CD14-positive monocyte (primary cell): ENCODE measurements around the gene SLC6A6. TPM values are rescaled to one million over a fixed set of nuclear protein-coding genes. Genes with fewer than 3 reads are reported as not detected.

ENCODE experiments used
- DNase-seq, 3 donors: peaks; one replicate each; pipeline ENCODE4 v3.0.0-alpha.2; 2011 to 2022
- H2AFZ ChIP-seq: 2 replicates; pipeline ENCODE4 v1.6.0; 2012; ENCODE audit warnings: mild to moderate bottlenecking, low read depth, low read length, inconsistent platforms; ENCODE audit not compliant: insufficient read depth, poor library complexity, severe bottlenecking
- H3K27ac ChIP-seq, 2 donors: 1 replicate in 1 of 2; 2 replicates in 1 of 2; pipeline ENCODE4 v1.5.1; 2012 to 2013; ENCODE audit warnings: low read length in 2 of 2, control low read depth in 1 of 2, inconsistent platforms in 1 of 2, low read depth in 1 of 2, mild to moderate bottlenecking in 1 of 2
- H3K27me3 ChIP-seq, 2 donors: one replicate each; pipeline versions ENCODE4 v1.6.0 to v1.6.1; 2011 to 2013; ENCODE audit warnings: low read length in 2 of 2; ENCODE audit not compliant: control insufficient read depth in 2 of 2, insufficient read depth in 2 of 2
- H3K36me3 ChIP-seq, 2 donors: replicated peaks in 1 of 2; 1 replicate in 1 of 2; 2 replicates in 1 of 2; pipeline versions ENCODE4 v1.5.1 to v1.6.1; 2012 to 2013; ENCODE audit warnings: low read length in 2 of 2, control low read depth in 1 of 2, inconsistent platforms in 1 of 2, mild to moderate bottlenecking in 1 of 2; ENCODE audit not compliant: insufficient read depth in 2 of 2, control insufficient read depth in 1 of 2
- H3K4me1 ChIP-seq, 2 donors: 1 replicate in 1 of 2; 2 replicates in 1 of 2; pipeline versions ENCODE4 v1.5.1 to v1.6.1; 2012 to 2013; ENCODE audit warnings: low read length in 2 of 2, control low read depth in 1 of 2, inconsistent platforms in 1 of 2, mild to moderate bottlenecking in 1 of 2, moderate library complexity in 1 of 2; ENCODE audit not compliant: insufficient read depth in 2 of 2, control insufficient read depth in 1 of 2
- H3K4me2 ChIP-seq: replicated peaks from 2 replicates; pipeline ENCODE3; 2012; ENCODE audit warnings: low read length, moderate library complexity, mild to moderate bottlenecking; ENCODE audit not compliant: poor library complexity, severe bottlenecking; ENCODE audit errors: extremely low read depth
- H3K4me3 ChIP-seq, 3 experiments: fragments of 200-600 bp in 1 of 3; sonication (generic) in 1 of 3; replicated peaks in 1 of 3; 1 replicate in 2 of 3; 2 replicates in 1 of 3; pipeline ENCODE4 v1.5.1; 2011 to 2013; ENCODE audit warnings: low read length in 3 of 3, mild to moderate bottlenecking in 3 of 3, control low read depth in 2 of 3, low read depth in 2 of 3, inconsistent platforms in 1 of 3, moderate library complexity in 1 of 3
- H3K79me2 ChIP-seq: 2 replicates; pipeline ENCODE4 v1.6.0; 2012; ENCODE audit warnings: mild to moderate bottlenecking, control low read depth, inconsistent platforms, low read length, moderate library complexity; ENCODE audit not compliant: insufficient read depth
- H3K9ac ChIP-seq: 2 replicates; pipeline ENCODE4 v1.6.0; 2017; ENCODE audit warnings: low read length, mild to moderate bottlenecking; ENCODE audit not compliant: insufficient read depth, poor library complexity, severe bottlenecking
- H3K9me3 ChIP-seq, 2 donors: replicated peaks in 1 of 2; 1 replicate in 1 of 2; 2 replicates in 1 of 2; pipeline versions ENCODE4 v1.5.1 to v1.6.1; 2012 to 2013; ENCODE audit warnings: low read length in 2 of 2, control low read depth in 1 of 2; ENCODE audit not compliant: control insufficient read depth in 1 of 2, insufficient read depth in 1 of 2
- H4K20me1 ChIP-seq: 2 replicates; pipeline ENCODE4 v1.6.0; 2012; ENCODE audit warnings: mild to moderate bottlenecking, low read length, control low read depth, moderate library complexity; ENCODE audit not compliant: insufficient read depth
- H3K27ac Mint-ChIP-seq, 7 donors: one replicate each; pipeline ENCODE4 v1.8.0; 2020; ENCODE audit warnings: mild to moderate bottlenecking in 7 of 7, mixed read lengths in 7 of 7, moderate library complexity in 6 of 7, inconsistent platforms in 2 of 7
- H3K27me3 Mint-ChIP-seq, 3 donors: one replicate each; pipeline ENCODE4 v1.8.0; 2021 to 2022; ENCODE audit warnings: low read depth in 3 of 3, mild to moderate bottlenecking in 3 of 3, mixed read lengths in 3 of 3, moderate library complexity in 3 of 3, inconsistent platforms in 1 of 3
- H3K36me3 Mint-ChIP-seq, 2 donors: one replicate each; pipeline ENCODE4 v1.8.0; 2020; ENCODE audit warnings: mixed read lengths in 2 of 2, inconsistent platforms in 1 of 2, mild to moderate bottlenecking in 1 of 2
- H3K4me1 Mint-ChIP-seq: one replicate; pipeline ENCODE4 v1.8.0; 2020; ENCODE audit warnings: mild to moderate bottlenecking, mixed read lengths
- H3K4me3 Mint-ChIP-seq, 2 donors: one replicate each; pipeline ENCODE4 v1.8.0; 2020; ENCODE audit warnings: mild to moderate bottlenecking in 2 of 2, mixed read lengths in 2 of 2, moderate library complexity in 1 of 2
- H3K9me3 Mint-ChIP-seq, 7 donors: one replicate each; pipeline ENCODE4 v1.8.0; 2020 to 2022; ENCODE audit warnings: mixed read lengths in 7 of 7, mild to moderate bottlenecking in 6 of 7, moderate library complexity in 6 of 7, inconsistent platforms in 2 of 7
- WGBS: methylation state at CpG from one replicate; pipeline ENCODE4 v1.1.5; 2013; ENCODE audit warnings: missing lambda C conversion rate; ENCODE audit not compliant: insufficient coverage; 5-methylcytosine and 5-hydroxymethylcytosine counted together
- intact Hi-C, 2 donors: fragments of 100-400 bp; cut with micrococcal nuclease; formaldehyde crosslinking; loops; one replicate each; pipeline versions ENCODE4 v1.15.0 to v1.15.1; 2023
- polyA plus RNA-seq, 3 donors: library from polyadenylated mRNA; depleted of rRNA in 1 of 3; unstranded in 2 of 3; stranded (reverse) in 1 of 3; fragments of 300-500 nt in 2 of 3; fragments of >200 nt in 1 of 3; fragmentation: Illumina TruSeq in 2 of 3; gene quantifications; 1 replicate in 2 of 3; 2 replicates in 1 of 3; pipeline ENCODE4 v1.2.3, GENCODE V29; 2012 to 2021
- TF ChIP-seq, protein P1 (sequence below): fragments of 200-600 bp; IDR thresholded peaks from one replicate; pipeline ENCODE4 v1.8.0; 2022; ENCODE audit warnings: antibody characterized with exemption, mild to moderate bottlenecking

The SLC6A6 gene
- polyA plus RNA-seq, 3 donors: 18.4 to 136 (median 24.5) TPM

GRCh38 chr3:14440531-14441239 is 38.3 kb downstream of the SLC6A6 start:
- H3K4me2 ChIP-seq: peak overlapping the region; percentile 66

GRCh38 chr3:14441240-14441919 is 39.0 kb downstream of the SLC6A6 start:
- Histone ChIP-seq H3K27ac (peak overlapping the region; percentile 30 to 75), H3K9me3 (no peaks in the 10 kb centered on the region), H4K20me1 (peaks cover 69% of the 10 kb centered on the region), H2AFZ (no peak overlapping the region), H3K9ac (peak overlapping the region; percentile 34), H3K4me1 (peaks cover 51 to 59% of the 10 kb centered on the region in 2 donors), H3K4me3 (no peak overlapping the region), H3K4me2 (no peak overlapping the region), H3K27me3 (no peaks in the 10 kb centered on the region), H3K79me2 (peaks cover 80% of the 10 kb centered on the region), H3K36me3 (peaks cover 31 to 34% of the 10 kb centered on the region in 2 donors)
- Mint-ChIP-seq H3K4me1 (peaks cover 59% of the 10 kb centered on the region), H3K27ac (peak overlapping the region; percentile 42 to 97 (median 88)), H3K9me3 (no peaks in the 10 kb centered on the region), H3K4me3 (no peak overlapping the region), H3K36me3 (peaks cover 52 to 61% of the 10 kb centered on the region in 2 donors), H3K27me3 (no peaks in the 10 kb centered on the region)
- TF ChIP-seq, protein P1, sequence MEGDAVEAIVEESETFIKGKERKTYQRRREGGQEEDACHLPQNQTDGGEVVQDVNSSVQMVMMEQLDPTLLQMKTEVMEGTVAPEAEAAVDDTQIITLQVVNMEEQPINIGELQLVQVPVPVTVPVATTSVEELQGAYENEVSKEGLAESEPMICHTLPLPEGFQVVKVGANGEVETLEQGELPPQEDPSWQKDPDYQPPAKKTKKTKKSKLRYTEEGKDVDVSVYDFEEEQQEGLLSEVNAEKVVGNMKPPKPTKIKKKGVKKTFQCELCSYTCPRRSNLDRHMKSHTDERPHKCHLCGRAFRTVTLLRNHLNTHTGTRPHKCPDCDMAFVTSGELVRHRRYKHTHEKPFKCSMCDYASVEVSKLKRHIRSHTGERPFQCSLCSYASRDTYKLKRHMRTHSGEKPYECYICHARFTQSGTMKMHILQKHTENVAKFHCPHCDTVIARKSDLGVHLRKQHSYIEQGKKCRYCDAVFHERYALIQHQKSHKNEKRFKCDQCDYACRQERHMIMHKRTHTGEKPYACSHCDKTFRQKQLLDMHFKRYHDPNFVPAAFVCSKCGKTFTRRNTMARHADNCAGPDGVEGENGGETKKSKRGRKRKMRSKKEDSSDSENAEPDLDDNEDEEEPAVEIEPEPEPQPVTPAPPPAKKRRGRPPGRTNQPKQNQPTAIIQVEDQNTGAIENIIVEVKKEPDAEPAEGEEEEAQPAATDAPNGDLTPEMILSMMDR: no peak
- WGBS: 43% methylated on average over 13 of the region's 18 CpGs
- peak; percentile 54 to 85 (median 60) for DNase-seq
- intact Hi-C loops: loop anchor here (5.0 kb wide), 1 partner anchor 39 kb away; the partner anchor contains the start of gene SLC6A6 (in 2 of the 2)

More at GRCh38 chr3:14440531-14441239, 38.3 kb downstream of the SLC6A6 start:
- WGBS: 82% methylated on average over 7 of the region's 11 CpGs
- intact Hi-C loops: loop anchor here (5.0 kb wide), 1 partner anchor 38 kb away; the partner anchor contains the start of gene SLC6A6 (in 2 of the 2)
- Histone ChIP-seq H4K20me1 (peaks cover 62% of the 10 kb centered on the region), H3K27ac (peak overlapping the region in 1 of 2 donors; percentile 88), H3K9ac (peak overlapping the region; percentile 34), H3K36me3 (peaks cover 25 to 27% of the 10 kb centered on the region in 2 donors), H2AFZ (no peak overlapping the region), H3K79me2 (peaks cover 87% of the 10 kb centered on the region), H3K27me3 (no peaks in the 10 kb centered on the region), H3K4me3 (no peak overlapping the region), H3K4me1 (peaks cover 58 to 66% of the 10 kb centered on the region in 2 donors), H3K9me3 (no peaks in the 10 kb centered on the region)
- Mint-ChIP-seq H3K4me1 (peaks cover 64% of the 10 kb centered on the region), H3K27ac (peak overlapping the region; percentile 94 to 98 (median 97)), H3K27me3 (no peaks in the 10 kb centered on the region), H3K4me3 (no peak overlapping the region), H3K9me3 (no peaks in the 10 kb centered on the region), H3K36me3 (peaks cover 48 to 56% of the 10 kb centered on the region in 2 donors)
- TF ChIP-seq, protein P1: no peak
- no peak for DNase-seq
